ENCODE data around the gene ASTN2. TPM values are rescaled to one million over a fixed set of nuclear protein-coding genes. Genes with fewer than 3 reads are reported as not detected.
"Not testable (repeated sequence)": the region's sequence is repeated elsewhere in the genome, so short reads cannot be mapped to it uniquely, and the experiment has no call there.

Gene ASTN2
- total and polyA plus RNA-seq, 7 experiments from 2014 or later: 2.2 to 5.3 (median 4.0) TPM

- Histone ChIP-seq H3K27me3 (ENCODE audit: control insufficient read depth in 2 of 2, insufficient read depth in 2 of 2, low read length in 2 of 2) (no peaks in the 10 kb centered on the region), H3K9me3 (ENCODE audit: control insufficient read depth in 2 of 3, low read length in 3 of 3) (no peaks in the 10 kb centered on the region), H3K36me3 (ENCODE audit: control insufficient read depth in 2 of 3, insufficient read depth in 3 of 3, low read length in 3 of 3) (no peaks in the 10 kb centered on the region), H3K27ac (ENCODE audit: low read depth, low read length) (no peak overlapping the region), H3K4me1 (ENCODE audit: control insufficient read depth in 2 of 2, insufficient read depth in 2 of 2, low read length in 2 of 2) (no peaks in the 10 kb centered on the region), H3K4me3 (ENCODE audit: low read length) (no peak overlapping the region)
- no peaks in the 10 kb centered on the region for H3K4me1 Mint-ChIP-seq
- peaks cover 0 to 3% (median 0%) of the 10 kb centered on the region in 5 donors for H3K36me3 Mint-ChIP-seq
- peaks cover 0 to 11% (median 4%) of the 10 kb centered on the region in 11 donors for H3K9me3 Mint-ChIP-seq
- intact Hi-C loops (cut with micrococcal nuclease): no loop called here
- ChIA-PET CTCF (no interaction called here), POLR2A (no interaction called here)
- DNase-seq (no peak), ATAC-seq (no peak)
- H3K4me3 Mint-ChIP-seq: no peak overlapping the region
- peaks cover 0 to 8% (median 5%) of the 10 kb centered on the region in 5 donors for H3K27me3 Mint-ChIP-seq
- no peak overlapping the region for H3K27ac Mint-ChIP-seq
These were observed 523.4 kb downstream of the ASTN2 start for GRCh38 chr9:116891424-116891823.

GRCh38 chr9:116888476-116888875 lies 526.4 kb downstream of the ASTN2 start:
- H3K27ac Mint-ChIP-seq; H3K36me3 ChIP-seq (ENCODE audit: control insufficient read depth in 2 of 3, insufficient read depth in 3 of 3, low read length in 3 of 3); H3K9me3 Mint-ChIP-seq; H3K4me1 Mint-ChIP-seq; DNase-seq; ATAC-seq; H3K4me3 ChIP-seq (ENCODE audit: low read length); H3K27ac ChIP-seq (ENCODE audit: low read depth, low read length); POLR2A ChIA-PET; H3K4me3 Mint-ChIP-seq; H3K36me3 Mint-ChIP-seq; H3K27me3 Mint-ChIP-seq; H3K4me1 ChIP-seq (ENCODE audit: control insufficient read depth in 2 of 2, insufficient read depth in 2 of 2, low read length in 2 of 2); CTCF ChIA-PET; H3K9me3 ChIP-seq (ENCODE audit: control insufficient read depth in 2 of 3, low read length in 3 of 3); H3K27me3 ChIP-seq (ENCODE audit: control insufficient read depth in 2 of 2, insufficient read depth in 2 of 2, low read length in 2 of 2); intact Hi-C loops (cut with micrococcal nuclease): not testable (repeated sequence)

- Mint-ChIP-seq H3K36me3 (peaks cover 0 to 3% (median 0%) of the 10 kb centered on the region in 5 donors), H3K4me3 (no peak overlapping the region), H3K27ac (no peak overlapping the region), H3K9me3 (peaks cover 0 to 9% (median 3%) of the 10 kb centered on the region in 11 donors), H3K27me3 (no peaks in the 10 kb centered on the region), H3K4me1 (no peaks in the 10 kb centered on the region)
- H3K4me3 ChIP-seq (ENCODE audit: low read length): no peak overlapping the region
- DNase-seq: no peak
- intact Hi-C loops (cut with micrococcal nuclease): no loop called here
- ATAC-seq: no peak
- ChIA-PET POLR2A (no interaction called here), CTCF (no interaction called here)
- H3K4me1 ChIP-seq (ENCODE audit: control insufficient read depth in 2 of 2, insufficient read depth in 2 of 2, low read length in 2 of 2): no peaks in the 10 kb centered on the region
- no peak overlapping the region for H3K27ac ChIP-seq (ENCODE audit: low read depth, low read length)
- H3K27me3 ChIP-seq (ENCODE audit: control insufficient read depth in 2 of 2, insufficient read depth in 2 of 2, low read length in 2 of 2): no peaks in the 10 kb centered on the region
- H3K36me3 ChIP-seq (ENCODE audit: control insufficient read depth in 2 of 3, insufficient read depth in 3 of 3, low read length in 3 of 3): no peaks in the 10 kb centered on the region
- no peaks in the 10 kb centered on the region for H3K9me3 ChIP-seq (ENCODE audit: control insufficient read depth in 2 of 3, low read length in 3 of 3)
These were observed 526.8 kb downstream of the ASTN2 start for GRCh38 chr9:116888066-116888465.

GRCh38 chr9:116883676-116884075 lies 531.2 kb downstream of the ASTN2 start:
- H3K4me3 Mint-ChIP-seq: no peak overlapping the region
- intact Hi-C loops (cut with micrococcal nuclease): no loop called here
- no peaks in the 10 kb centered on the region for H3K27me3 Mint-ChIP-seq
- no peak overlapping the region for H3K27ac Mint-ChIP-seq
- no peaks in the 10 kb centered on the region for H3K9me3 ChIP-seq (ENCODE audit: control insufficient read depth in 2 of 3, low read length in 3 of 3)
- H3K27me3 ChIP-seq (ENCODE audit: control insufficient read depth in 2 of 2, insufficient read depth in 2 of 2, low read length in 2 of 2): no peaks in the 10 kb centered on the region
- H3K36me3 ChIP-seq (ENCODE audit: control insufficient read depth in 2 of 3, insufficient read depth in 3 of 3, low read length in 3 of 3): no peaks in the 10 kb centered on the region
- H3K4me3 ChIP-seq (ENCODE audit: low read length): no peak overlapping the region
- ATAC-seq (no peak), DNase-seq (no peak)
- no peaks in the 10 kb centered on the region for H3K4me1 ChIP-seq (ENCODE audit: control insufficient read depth in 2 of 2, insufficient read depth in 2 of 2, low read length in 2 of 2)
- peaks cover 0 to 16% (median 5%) of the 10 kb centered on the region in 11 donors for H3K9me3 Mint-ChIP-seq
- POLR2A ChIA-PET: no interaction called here
- peaks cover 0 to 3% (median 0%) of the 10 kb centered on the region in 5 donors for H3K36me3 Mint-ChIP-seq
- CTCF ChIA-PET: no interaction called here
- no peak overlapping the region for H3K27ac ChIP-seq (ENCODE audit: low read depth, low read length)
- H3K4me1 Mint-ChIP-seq: no peaks in the 10 kb centered on the region

GRCh38 chr9:116877072-116877471 lies 537.8 kb downstream of the ASTN2 start:
- no peaks in the 10 kb centered on the region for H3K4me1 Mint-ChIP-seq
- no peak overlapping the region for H3K27ac Mint-ChIP-seq
- CTCF ChIA-PET: no interaction called here
- intact Hi-C loops (cut with micrococcal nuclease): no loop called here
- POLR2A ChIA-PET: no interaction called here
- H3K36me3 Mint-ChIP-seq: peaks cover 0 to 3% (median 0%) of the 10 kb centered on the region in 5 donors
- H3K36me3 ChIP-seq (ENCODE audit: control insufficient read depth in 2 of 3, insufficient read depth in 3 of 3, low read length in 3 of 3): no peaks in the 10 kb centered on the region
- peaks cover 0 to 17% (median 0%) of the 10 kb centered on the region in 3 experiments for H3K9me3 ChIP-seq (ENCODE audit: control insufficient read depth in 2 of 3, low read length in 3 of 3)
- peaks cover 0 to 10% (median 6%) of the 10 kb centered on the region in 5 donors for H3K27me3 Mint-ChIP-seq
- no peak for DNase-seq
- H3K4me1 ChIP-seq (ENCODE audit: control insufficient read depth in 2 of 2, insufficient read depth in 2 of 2, low read length in 2 of 2): no peaks in the 10 kb centered on the region
- H3K4me3 ChIP-seq (ENCODE audit: low read length): no peak overlapping the region
- H3K27ac ChIP-seq (ENCODE audit: low read depth, low read length): no peak overlapping the region
- H3K9me3 Mint-ChIP-seq: peaks cover 2 to 37% (median 14%) of the 10 kb centered on the region in 11 donors
- no peaks in the 10 kb centered on the region for H3K27me3 ChIP-seq (ENCODE audit: control insufficient read depth in 2 of 2, insufficient read depth in 2 of 2, low read length in 2 of 2)
- no peak overlapping the region for H3K4me3 Mint-ChIP-seq
- ATAC-seq: no peak

GRCh38 chr9:116875576-116875975 lies 539.3 kb downstream of the ASTN2 start:
- Mint-ChIP-seq H3K27ac (no peak overlapping the region), H3K36me3 (peaks cover 0 to 3% (median 0%) of the 10 kb centered on the region in 5 donors)
- no peak overlapping the region for H3K27ac ChIP-seq (ENCODE audit: low read depth, low read length)

More at GRCh38 chr9:116875576-116875975, 539.3 kb downstream of the ASTN2 start:
- no peak for ATAC-seq
- H3K27me3 Mint-ChIP-seq: peaks cover 0 to 10% (median 10%) of the 10 kb centered on the region in 5 donors
- H3K4me3 Mint-ChIP-seq: no peak overlapping the region
- no peak for DNase-seq
- H3K27me3 ChIP-seq (ENCODE audit: control insufficient read depth in 2 of 2, insufficient read depth in 2 of 2, low read length in 2 of 2): no peaks in the 10 kb centered on the region
- H3K4me3 ChIP-seq (ENCODE audit: low read length): no peak overlapping the region
- ChIA-PET POLR2A (no interaction called here), CTCF (no interaction called here)
- H3K36me3 ChIP-seq (ENCODE audit: control insufficient read depth in 2 of 3, insufficient read depth in 3 of 3, low read length in 3 of 3): no peaks in the 10 kb centered on the region
- peaks cover 0 to 17% (median 0%) of the 10 kb centered on the region in 3 experiments for H3K9me3 ChIP-seq (ENCODE audit: control insufficient read depth in 2 of 3, low read length in 3 of 3)
- H3K9me3 Mint-ChIP-seq: peaks cover 2 to 37% (median 10%) of the 10 kb centered on the region in 11 donors
- no peaks in the 10 kb centered on the region for H3K4me1 Mint-ChIP-seq
- intact Hi-C loops (cut with micrococcal nuclease): no loop called here
- no peaks in the 10 kb centered on the region for H3K4me1 ChIP-seq (ENCODE audit: control insufficient read depth in 2 of 2, insufficient read depth in 2 of 2, low read length in 2 of 2)
